DMS153 treated with DMSO at 0.1 percent for 48 hours (cell line): ENCODE data around the gene NRXN2.

Experiments
- DNase-seq: peaks from one replicate; lab custom pipeline; 2025; ENCODE audit not compliant: unreplicated experiment; lab: John Stamatoyannopoulos, UW

NRXN2 gene

DNA sequence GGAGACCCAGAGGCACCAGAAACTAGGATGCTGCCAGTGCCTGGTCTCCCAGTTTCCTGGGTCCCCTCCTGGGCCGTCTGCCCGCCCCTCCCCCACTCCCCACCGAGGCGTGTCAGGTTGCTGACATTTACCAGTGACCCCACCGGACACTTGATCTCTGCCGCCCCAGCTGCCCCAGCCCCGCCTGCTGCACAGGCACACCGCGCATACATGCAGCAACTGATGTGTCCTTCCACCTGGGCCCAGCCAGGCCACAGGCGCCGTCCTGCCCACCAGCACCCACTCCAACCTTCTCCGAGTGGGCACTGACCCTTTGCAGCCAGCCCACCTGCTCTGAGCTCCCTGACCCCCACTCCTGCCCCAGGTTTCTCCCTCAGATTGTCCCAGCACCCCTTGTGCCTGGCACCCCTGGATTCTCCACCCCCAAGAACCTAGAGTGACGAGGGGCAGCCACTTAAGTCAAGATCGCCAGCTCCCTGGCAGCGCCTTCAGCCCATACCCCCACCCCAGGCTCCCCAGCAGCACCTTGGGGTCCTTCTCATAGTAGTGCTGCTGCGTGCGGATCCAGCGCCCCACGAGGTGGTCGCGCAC lies 36.2 kb upstream of the NRXN2 start:
- no peak for DNase-seq

DNA sequence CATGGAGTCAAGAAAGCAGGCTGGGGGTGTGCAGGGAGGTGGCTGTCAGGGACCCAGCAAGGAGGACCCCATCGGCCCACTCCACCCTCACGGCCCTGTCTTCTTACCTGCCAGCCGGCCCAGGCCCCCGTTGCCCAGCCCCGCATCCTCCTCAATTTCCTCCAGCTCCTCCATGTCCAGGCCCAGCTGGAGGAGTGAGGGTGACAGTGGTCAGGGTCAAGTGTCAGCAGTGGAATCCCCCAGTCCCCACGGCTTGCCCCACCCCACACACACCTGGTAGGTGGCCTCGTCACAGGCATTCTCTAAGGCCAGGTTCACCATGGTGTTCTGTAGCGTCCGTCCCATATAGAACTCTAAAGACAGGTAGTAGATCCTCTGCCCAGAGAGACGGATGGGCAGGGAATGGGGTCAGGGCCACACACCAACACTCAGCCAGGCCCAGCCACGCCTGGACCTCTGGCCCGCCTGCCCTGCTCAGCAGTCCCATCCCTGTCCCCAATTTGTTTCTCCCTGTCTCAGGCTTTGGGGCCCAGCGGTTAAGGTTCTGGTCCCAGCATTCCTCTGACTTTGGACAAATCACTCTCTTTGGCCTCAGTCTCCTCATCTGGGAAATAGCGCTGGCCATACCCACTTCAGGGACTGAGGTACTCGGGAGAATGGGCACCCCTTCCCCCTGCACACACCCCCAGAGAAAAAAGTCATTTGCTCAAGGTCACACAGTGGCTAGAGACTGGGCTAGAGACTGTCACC lies 35.5 kb upstream of the NRXN2 start:
- no peak for DNase-seq

- DNase-seq, result no peak
Measured at GRCh38 chr11:64757549-64758329, 34.7 kb upstream of the NRXN2 start.

DNA sequence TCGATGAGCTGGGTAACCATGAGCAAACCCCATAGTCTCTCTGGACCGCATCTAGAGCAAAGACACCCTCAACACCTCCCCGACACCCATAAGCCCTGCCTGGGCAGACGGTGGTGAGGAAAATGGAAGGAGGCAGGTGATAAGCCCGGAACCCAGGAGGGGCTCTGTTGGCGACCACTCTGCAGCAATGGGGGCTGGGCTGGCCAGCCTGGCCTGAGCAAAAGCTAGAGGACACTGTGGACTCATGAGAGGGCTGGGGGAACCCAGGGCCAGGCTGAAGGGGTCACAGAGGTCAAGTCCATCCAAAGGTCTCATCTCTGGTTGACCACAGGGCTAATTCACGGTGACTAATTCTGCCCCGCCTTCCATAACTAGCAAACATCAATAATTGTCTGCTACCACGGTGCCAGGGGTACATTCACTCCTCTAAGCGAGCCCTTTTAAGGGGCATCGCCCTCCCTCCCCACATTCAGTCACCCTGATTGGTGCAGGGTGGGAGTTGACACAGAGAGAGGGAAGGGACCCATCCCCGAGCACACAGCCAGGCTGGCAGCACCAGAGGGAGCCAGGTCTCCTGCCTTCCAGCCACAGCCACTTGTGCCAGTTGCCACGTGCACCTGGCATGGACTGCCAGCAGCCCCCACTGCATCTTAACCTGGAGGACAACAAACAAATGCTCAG lies 32.8 kb upstream of the NRXN2 start:
- no peak for DNase-seq

DNA sequence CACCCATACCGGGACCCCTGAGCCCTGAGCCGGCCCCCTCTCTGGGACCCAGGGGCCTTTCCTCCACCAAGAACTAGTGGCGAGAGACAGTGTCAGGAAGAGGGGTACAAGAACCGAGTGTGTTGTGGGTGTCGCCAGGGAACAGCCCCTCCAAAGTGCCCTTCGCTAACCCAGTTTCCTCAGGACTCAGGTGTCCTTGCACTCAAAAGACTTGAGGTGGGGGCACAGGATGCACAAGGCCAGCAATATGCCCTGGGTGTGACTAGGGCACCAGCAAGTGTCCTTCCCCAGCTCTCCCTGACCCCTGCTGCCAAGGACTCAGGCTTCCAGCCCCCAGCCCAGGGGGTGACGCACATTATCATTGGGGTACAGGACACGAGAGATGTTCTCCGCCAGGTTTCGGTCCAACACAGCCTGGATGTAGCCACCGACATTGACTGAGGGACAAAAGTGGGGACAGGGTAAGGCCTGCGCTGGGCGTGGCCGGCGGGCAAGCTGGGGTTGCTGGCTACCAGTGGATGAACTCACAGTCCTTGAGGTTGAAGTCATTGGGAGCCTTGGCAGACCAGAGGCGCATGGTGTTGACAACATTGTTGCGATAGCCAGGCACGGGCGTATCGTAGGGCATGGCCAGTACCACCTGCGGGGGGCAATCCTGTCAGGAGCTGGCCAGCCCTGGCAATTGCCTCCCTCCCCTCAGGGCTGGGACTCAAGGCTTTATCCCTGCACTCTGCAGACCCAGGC lies 32.1 kb upstream of the NRXN2 start:
- no peak for DNase-seq

DNA sequence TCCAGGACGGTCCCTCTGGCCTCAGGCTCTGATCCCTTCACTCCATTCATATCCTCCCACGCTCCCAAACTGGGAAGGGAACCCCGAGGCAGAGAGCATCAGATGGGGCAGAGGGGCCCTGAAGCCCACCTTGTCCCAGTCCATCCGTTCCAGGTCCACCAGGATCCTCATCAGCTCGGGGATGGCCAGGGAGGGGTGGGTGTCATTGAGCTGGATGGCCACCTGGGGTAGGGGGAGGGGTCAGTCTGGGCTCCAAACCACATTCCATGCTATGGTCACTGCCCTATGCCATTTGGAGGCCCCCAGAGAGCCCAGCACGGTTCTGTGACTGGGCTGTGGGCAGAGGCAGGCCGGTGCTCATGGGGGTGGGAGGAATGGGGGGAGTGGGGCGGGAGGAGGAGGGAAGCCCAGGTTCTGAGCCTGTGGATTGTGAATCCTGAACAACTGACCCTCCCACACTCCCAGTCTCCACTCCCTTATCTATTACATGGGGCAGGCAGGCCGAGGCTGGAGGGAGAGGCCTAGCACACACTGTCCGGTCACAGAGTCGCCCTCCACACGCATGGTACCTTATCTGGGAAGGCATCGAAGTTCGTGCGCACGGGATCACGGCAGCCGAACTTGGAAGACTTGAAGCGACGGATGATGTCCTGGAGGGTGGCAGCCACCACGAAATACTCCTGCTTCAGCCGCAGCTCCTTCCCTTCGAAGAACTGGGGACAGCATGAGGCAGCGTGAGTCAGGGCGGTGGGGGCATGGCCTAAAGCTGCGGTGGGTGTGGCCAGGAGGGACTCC lies 31.3 kb upstream of the NRXN2 start:
- no peak for DNase-seq

DNA sequence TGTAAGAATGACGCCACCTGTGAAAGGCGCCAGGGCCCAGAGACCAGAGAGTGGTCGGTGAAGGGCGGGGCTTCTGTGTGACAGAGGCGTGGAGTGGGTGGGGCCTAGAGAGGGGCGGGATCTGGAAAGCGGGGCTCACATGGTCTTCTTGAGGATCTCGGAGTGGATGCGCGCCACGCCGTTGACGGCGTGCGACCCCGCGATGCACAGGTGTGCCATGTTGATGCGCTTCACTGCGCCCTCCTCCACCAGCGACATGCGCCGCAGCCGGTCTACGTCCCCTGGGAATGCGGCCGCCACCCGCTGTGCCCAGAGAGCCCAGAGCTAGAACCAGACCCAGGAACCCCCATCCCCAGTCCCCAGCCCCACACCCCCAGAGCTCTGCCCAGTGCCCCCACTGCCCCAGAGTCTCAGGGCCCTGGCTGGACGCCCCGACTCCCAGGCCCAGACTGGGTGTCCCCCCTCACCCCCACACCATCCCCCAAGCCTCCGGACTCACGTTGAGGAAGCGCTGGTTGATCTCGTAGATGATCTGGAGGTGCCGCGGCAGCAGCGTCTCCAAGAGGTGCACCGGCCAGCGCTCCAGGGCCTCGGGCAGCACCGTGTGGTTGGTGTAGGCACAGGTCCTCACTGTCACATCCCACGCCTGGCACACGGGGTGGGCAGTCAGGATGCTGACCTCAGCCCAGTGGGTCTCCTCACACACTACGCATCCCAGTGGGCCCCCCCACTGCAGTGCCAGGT lies 30.6 kb upstream of the NRXN2 start:
- no peak for DNase-seq

GRCh38 chr11:64753019-64753379 lies 30.0 kb upstream of the NRXN2 start:
- DNase-seq, result no peak

- DNase-seq, result no peak
Measured at GRCh38 chr11:64752175-64752970, 29.4 kb upstream of the NRXN2 start.

- DNase-seq, result no peak
Measured at GRCh38 chr11:64751580-64751979, 28.6 kb upstream of the NRXN2 start.

GRCh38 chr11:64751136-64751535 lies 28.1 kb upstream of the NRXN2 start:
- no peak for DNase-seq

GRCh38 chr11:64750361-64751054 lies 27.5 kb upstream of the NRXN2 start:
- no peak for DNase-seq

- no peak for DNase-seq
Measured at GRCh38 chr11:64747961-64748665, 25.1 kb upstream of the NRXN2 start.

- no peak for DNase-seq
Measured at GRCh38 chr11:64746486-64746885, 23.5 kb upstream of the NRXN2 start.

DNA sequence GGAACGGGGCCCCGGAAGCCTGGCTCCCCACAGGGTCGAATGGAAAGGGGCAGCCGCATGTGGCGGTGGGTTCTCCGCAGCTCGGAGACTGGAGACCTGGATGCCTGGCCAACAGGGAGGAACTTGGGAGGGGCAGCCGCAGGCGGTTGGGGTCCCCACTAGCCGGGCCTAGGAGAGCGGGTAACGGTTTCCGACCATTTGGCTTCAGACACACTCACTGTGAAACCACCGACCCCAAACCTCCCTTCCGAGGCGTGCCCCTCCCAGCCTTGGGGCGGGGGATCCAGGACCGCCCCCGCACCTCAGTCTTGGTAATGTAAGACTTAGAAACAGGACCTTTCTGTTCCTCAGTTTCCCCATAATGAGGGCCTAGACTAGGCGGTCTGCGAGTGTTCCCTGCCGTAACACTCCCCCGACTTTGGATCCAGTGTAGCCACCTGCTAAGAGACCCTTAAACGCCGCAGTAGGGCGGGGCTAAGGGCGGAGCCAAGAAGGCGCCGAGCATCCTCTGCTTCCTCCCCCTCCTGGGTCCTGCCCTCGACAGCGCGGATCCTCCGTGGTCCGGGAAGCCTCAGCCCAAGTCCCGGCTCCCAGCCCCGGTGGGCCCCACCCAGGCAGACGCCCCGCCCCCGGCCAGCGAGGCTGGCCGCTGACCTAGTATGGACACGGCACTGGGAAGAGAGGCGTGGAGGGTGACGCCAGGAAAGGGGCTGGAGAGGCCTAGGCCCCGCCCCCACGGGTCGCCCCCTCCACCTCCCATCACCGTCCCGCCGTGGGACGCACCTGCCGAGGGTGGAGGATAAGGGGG lies 22.7 kb upstream of the NRXN2 start:
- DNase-seq, result no peak

DNA sequence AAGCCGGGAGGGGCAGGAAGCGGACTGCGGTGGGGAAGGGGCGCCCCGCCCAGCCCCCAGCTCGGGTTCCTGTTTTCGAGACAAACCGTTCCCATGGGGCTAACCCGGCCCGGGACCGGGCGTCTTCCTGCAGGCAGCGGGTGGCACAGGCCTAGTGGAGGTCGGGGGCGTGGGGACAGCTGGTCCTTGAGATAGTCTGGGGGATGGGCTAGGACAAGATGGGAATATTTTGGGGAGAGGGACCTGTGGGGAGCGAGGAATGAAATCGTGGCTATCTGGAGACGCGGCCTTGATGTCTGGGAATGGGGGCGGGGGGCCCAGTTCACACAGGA lies 22.2 kb upstream of the NRXN2 start:
- DNase-seq, result no peak
